ENCODE measurements around the gene WFIKKN2. TPM values are rescaled to one million over a fixed set of nuclear protein-coding genes. Genes with fewer than 3 reads are reported as not detected.

Gene WFIKKN2
- total RNA-seq, 4 donors from 2014 or later, result 0.16 TPM; not detected in 3

DNA sequence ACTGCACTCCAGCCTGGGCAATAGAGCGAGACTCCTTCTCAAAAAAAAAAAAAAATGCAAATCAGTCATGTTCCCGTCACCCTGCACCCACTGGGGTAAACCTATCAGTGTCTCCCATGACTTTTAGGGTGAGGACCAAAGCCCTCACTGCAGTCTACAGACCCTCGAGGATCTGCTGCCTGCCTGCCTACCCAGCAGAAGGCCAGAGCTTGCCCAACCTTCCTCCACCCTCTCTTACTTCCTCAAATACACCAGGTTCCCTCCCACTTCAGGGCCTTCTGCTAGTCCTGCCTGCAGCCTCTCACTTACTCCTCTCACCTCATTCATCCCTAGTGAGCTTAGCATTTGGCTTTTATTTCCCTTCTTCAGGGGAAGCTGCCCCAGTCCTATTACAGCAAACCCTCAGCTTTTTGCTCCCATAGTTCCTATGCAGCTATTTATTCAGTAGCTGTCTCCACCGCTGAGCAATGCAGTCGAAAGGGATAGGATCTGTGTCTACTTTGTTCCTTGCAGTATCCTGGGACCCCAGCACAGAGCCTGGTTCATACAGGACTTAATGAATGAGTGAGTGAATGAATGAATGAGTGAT lies 48.6 kb downstream of the WFIKKN2 start:
- TF ChIP-seq, protein P1, sequence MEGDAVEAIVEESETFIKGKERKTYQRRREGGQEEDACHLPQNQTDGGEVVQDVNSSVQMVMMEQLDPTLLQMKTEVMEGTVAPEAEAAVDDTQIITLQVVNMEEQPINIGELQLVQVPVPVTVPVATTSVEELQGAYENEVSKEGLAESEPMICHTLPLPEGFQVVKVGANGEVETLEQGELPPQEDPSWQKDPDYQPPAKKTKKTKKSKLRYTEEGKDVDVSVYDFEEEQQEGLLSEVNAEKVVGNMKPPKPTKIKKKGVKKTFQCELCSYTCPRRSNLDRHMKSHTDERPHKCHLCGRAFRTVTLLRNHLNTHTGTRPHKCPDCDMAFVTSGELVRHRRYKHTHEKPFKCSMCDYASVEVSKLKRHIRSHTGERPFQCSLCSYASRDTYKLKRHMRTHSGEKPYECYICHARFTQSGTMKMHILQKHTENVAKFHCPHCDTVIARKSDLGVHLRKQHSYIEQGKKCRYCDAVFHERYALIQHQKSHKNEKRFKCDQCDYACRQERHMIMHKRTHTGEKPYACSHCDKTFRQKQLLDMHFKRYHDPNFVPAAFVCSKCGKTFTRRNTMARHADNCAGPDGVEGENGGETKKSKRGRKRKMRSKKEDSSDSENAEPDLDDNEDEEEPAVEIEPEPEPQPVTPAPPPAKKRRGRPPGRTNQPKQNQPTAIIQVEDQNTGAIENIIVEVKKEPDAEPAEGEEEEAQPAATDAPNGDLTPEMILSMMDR (IDR thresholded peaks at IDR 0.05; ENCODE audit: low read depth), result no peak

DNA sequence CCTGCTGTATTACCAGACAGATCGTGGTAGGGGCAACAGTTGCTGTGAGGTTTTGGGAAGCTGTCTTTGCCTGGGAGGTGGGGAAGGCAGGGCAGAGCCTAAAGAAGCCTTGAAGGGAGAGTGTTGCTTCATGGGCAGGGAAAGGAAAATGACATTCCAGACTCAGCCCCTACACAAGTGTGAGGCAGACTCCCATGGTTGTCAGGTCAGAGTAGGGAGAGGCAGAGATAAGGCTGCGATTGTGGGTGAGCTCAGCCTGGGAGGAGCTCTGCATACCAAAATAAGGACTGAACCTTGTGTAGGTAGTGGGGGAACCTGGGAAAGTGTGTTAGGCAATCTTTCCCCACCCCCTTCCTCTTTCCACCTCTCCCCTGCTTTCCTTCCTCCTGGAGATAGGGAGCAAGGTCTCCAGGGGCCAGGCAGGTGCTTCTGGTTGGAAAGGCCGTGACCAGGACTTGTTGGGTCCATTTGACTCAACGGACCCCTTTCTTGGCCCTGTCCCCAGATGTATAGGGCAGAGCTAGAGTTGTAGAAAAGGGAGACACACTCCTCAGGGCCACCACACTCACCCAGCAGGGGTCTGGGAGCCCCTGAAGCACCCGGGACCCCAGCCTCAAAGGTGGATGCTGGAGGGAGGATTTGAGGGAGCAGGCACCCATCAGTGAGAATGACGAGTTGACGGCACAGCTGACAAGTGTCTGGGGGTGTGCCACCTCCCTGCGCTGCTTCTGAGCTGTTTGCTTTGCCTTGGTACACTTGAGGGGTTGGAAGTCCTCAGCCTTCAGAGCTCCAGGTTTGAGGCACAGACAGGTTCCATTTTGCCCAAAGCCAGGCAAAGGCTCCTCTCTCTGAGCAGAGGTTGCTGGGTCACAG lies 49.3 kb downstream of the WFIKKN2 start:
- TF ChIP-seq, protein P1 (IDR thresholded peaks at IDR 0.05; ENCODE audit: low read depth), result no peak

DNA sequence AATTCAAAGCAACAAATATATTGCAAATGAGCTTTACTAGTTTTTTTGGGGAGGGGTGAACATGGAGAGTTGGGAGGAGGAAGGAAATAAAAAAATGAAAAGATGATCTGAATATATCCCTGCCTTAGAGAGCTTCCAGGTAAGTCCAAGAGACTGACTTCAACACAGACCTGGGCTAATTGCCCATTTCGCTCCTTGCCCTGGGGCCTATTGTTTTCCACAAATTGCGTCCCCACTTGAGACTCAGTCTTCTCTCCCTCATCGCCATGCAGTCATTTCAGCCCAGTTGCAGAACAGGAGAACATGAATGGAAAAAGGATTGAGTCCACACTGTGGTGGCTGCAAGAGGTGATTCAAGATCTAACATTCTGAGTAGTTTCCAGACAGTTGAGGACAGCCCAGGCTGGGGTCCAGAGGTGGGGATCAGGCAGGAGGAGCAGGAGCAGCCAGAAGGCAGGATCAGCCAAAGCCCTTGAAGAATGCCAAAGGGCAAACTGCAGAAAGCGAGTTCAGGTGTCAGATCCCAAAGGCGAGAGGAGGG lies 52.4 kb downstream of the WFIKKN2 start:
- TF ChIP-seq, protein P1 (IDR thresholded peaks at IDR 0.05; ENCODE audit: low read depth), result no peak

GRCh38 chr17:50889528-50890118 lies 54.2 kb downstream of the WFIKKN2 start:
- TF ChIP-seq, protein P1 (IDR thresholded peaks at IDR 0.05; ENCODE audit: low read depth), result no peak

GRCh38 chr17:50890675-50891516 lies 55.5 kb downstream of the WFIKKN2 start:
- TF ChIP-seq, protein P1 (IDR thresholded peaks at IDR 0.05; ENCODE audit: low read depth), result no peak

GRCh38 chr17:50891577-50891989 lies 56.2 kb downstream of the WFIKKN2 start:
- TF ChIP-seq, protein P1 (IDR thresholded peaks at IDR 0.05; ENCODE audit: low read depth), result no peak

Small RNA genes within 50 kb of the gene (small RNA-seq; reads per million reads assigned to genes)
- gene AC005921.1, result not detected

Other genes starting within 250 kb of the WFIKKN2 start
- gene ABCC3, start 200.7 kb upstream of the WFIKKN2 start, total RNA-seq, result 10 to 100 TPM; 12.2 to 23.1 (median 15.5) TPM
- 100 to 1,000 TPM in 1 of 4 donors, 10 to 100 TPM in 3; 44.9 to 122 (median 80.4) TPM for gene ANKRD40, start 127.7 kb upstream of the WFIKKN2 start, total RNA-seq
- gene LUC7L3, start 116.0 kb upstream of the WFIKKN2 start, total RNA-seq, result 100 to 1,000 TPM in 1 of 4 donors, 10 to 100 TPM in 3; 79.9 to 101 (median 82.2) TPM
- not detected for gene ANKRD40CL, start 68.1 kb upstream of the WFIKKN2 start, total RNA-seq
- gene TOB1, start 30.8 kb downstream of the WFIKKN2 start, total RNA-seq, result 10 to 100 TPM; 19.5 to 67.2 (median 24.5) TPM